RPMI8226 (cell line): ENCODE measurements around the gene CAPN14.

Experiments used
- DNase-seq: peaks from one replicate; pipeline ENCODE4 v3.0.0-alpha.2; 2015

The CAPN14 gene

DNA sequence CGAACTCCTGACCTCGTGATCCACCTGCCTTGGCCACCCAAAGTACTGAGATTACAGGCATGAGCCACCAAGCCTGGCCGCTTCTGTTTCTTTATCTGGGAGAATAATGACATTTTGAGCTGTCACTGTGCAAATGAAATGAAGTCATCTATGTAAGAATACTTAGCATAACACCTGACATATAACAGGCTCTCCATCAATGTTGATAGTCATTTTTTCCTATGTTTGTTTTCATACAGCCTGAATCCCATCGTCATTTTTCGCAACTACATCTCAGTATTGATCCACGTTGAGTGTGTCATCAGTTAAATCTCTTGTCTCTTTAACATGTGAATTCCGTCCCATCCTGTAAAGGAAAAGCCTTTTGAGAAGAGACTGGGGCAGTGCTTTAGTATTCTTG lies 6.4 kb upstream of the CAPN14 start:
- no peak for DNase-seq

DNA sequence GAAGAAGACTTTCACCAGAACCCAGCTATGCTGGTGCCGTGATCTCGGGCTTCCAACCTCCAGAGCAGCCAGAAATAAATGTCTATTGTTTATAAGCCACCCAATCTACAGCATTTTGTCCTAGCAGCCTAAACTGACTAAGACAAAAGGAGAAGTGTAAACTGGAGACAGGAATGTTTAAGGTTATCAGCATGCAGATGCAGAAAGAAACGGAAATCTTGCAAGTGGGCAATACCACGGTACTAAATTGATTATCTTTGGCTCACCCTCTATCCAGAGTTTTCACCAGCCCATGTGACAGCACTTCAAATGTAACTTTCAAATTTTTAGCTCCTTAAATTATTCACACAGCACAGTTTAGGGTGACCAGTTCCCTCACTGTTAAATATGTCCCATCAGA lies 5.7 kb upstream of the CAPN14 start:
- no peak for DNase-seq

DNA sequence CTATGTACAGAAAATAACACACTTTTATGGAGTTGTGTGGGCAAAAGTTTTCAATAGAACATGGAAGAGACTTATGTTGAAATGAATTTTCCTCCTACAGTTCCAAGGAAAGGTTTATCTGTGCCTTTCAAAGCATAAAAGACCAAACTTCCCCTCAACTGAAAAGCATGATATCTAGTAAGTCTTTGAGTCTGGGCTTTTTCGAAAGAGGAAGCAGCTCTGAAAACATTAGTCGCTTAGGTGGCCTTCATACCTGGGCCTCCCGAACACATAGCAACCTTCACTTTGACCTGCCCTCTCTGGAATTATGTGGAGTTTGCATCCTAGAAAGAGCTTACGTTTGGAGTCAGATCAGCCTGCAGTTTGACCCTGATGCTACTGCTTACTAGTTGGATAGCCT lies 4.8 kb upstream of the CAPN14 start:
- DNase-seq, result no peak

DNA sequence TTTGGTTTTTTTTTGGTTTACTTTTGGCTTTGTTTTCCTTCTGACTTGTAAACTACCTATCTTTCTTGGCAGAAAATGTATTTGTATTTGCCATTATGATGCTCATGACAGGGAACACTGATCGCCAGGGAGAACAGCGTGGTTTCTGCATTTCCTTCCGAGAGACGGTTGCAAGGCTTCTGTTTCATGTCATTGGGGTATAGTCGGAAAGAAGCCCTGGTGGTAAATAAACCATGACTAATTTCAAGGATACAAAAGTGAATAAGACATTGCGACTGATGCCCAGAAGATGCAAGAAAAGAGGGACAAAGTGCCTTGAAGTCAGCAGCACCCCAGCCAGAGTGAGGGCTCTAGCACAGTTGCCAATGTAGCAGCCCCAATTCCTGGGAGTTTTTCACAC lies 4.2 kb upstream of the CAPN14 start:
- DNase-seq, result no peak

DNA sequence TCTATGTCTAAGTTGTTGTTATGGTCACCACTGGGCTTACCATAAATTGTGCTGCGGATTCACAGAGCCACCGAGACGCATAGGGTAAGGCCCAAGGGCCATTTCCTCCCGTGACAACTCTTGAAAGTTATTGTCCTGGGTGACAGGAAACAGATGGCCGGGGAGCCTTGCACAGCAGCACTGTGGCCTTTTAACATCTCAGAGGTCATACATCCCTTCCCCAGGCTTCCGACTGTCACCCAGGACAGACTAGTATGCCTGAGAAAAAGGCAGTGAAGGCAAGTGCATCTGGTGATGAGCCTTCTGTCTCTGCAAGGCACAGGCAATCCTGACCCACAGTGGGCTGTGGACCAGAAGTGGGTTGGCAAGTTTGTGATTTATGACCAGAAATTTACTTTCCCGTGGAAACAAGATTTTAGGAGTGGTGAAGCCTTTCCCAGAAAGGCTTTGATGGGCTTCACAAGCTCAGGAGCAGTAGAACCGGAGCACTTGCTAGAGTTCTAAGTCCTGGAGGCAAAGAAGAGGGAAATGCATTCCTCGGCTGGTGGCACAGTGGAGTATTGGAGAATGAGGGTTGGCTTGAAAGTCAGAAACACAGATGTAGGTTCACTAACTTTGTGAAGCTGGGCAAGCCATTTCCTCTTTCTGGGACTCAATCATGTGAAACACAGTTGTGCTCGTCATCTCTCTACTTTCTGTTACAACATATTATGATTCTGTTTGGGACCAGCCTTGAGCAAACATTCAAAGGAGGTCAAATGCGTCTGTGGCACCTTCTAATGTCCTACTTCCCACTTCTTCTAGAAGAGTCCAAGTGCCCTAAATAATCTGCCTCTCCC lies 2.0 kb upstream of the CAPN14 start:
- DNase-seq, result peak; percentile 27

DNA sequence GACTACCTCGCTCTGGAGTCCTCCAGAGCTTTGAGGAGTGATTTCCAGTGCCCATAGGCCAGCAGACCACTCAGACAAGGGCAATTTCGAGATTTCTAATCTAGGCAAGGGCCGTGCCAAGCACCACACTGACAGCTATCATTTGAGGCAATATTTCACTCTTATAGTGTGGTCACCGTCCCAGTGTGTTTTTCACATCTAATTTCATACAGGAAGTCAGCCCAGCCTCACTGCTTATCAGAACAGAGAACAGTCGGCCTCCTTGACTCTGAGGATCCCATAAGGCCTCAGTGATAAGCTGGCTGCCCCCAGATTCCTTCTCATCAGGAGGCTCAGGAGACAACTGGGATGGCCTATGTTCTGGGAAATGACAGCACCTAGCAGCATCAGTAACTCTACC lies 581 bp downstream of the CAPN14 start:
- no peak for DNase-seq

DNA sequence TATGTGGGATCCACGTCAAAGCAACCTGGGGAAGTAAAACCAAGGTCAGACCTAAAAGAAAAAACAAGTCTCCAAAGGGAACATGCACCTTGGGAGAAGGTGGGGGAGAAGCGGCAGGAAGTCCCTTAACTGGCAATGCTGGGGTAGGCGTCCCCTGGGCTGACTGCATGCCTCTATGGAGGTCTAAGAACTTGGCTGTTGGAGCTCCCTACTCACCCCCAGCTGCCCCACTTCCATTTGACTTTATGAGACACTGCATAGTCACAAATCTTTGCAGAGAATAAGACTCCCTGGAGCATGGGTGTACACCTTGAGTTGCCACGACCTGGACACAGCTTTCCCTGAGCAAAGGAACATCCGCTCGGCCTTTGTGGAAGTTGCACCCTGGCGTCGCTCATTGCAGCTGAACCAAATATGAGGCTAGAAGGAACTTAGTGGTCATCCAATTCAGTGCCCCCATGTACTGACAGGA lies 2.8 kb downstream of the CAPN14 start:
- no peak for DNase-seq

DNA sequence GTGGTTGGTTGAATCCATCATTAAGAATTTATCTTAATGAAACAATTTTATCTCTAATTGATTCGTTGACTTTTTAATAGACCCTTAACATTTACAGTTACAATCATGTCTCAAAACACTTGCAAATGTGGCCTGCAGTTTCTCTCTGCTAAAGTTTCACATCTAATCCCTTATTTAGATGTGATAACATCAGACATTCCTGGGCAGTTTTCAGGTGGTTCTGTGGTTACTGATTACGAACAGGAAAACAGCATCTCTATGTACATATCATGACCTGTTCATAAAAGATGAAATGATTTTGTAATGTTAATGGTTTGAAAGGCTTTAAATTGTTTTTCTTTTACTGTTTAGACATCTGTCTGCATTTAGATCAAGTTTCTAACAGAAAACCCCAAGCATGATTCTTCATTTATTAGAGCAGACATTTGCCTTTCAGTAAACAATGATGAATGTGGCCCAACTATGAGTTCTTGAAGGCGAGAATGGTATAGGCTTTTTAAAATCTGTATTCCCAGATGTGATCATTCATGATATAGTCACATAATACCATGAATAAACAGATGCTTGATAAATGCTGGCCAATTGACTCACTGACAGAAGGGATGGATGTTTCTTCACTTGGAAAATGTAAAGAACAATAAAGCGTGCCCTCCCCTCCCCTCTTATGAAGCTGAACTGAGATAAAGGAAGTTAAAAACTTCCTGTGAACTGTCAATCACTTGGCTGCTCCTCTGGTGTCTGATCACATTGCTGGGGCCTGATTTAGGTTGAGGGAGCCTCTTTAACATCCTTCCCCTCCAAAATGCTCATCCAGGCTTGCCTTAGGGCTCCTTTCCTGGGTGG lies 3.5 kb downstream of the CAPN14 start:
- DNase-seq, result no peak

DNA sequence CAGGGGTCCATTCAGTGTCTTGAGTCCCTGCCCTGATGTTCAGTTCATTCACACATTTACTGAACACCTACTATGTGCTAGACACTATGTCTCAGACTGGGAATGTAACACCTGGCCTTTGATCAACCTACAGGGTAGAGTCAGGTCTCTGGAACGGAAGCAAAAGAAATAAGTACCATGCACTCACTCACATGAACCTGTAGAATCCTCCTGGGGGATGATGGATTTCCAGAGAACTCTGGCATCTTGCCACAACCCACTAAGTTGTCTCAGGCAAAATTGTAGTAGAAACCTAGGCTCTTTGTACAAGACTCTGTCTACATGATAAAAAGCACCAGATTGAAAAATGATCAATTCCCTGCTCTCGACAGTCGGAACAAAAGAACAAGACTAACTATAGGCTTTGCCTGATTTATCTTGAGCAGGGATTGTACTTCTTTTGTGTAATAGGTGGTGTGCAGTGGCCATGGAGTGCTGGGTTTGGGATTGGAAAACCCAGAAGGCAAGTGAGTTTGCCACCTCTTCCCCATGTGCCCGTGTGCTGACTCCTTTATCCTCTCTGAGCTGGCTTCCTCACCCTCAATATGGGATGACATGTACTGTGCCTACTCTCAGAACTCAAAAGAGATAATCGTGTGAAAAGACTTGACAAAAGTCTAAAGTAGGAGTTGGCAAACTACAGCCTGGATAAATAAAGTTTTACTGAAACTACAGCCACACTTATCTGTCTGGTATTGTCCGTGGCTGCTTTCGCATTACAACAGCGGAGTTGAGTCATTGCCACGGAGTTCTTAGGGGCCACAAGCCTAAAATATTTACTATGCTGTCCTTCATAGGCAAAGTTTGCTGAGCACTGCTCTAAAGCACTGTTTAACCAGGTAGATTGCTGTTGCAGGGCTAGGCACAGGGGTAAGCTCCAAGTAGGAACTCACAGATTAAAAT lies 4.4 kb downstream of the CAPN14 start:
- DNase-seq, result no peak

DNA sequence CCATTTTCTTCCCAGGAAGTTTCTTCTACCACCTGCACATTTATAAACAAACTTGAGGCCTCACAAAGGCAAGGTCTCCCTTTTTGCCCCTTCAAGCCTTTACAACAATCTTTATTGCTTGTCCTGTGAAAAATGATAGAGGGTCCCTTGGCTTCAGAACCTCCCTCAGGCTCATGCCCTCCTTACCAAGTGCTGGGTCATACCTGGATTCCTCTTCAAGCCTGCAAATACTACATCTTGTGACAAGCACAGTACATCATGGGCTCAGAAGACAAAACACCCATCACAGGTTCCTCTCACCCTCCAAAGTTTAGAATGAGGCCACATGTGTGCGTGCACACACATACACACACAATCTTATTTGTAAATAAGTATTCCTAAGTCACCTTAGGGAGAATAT lies 9.1 kb downstream of the CAPN14 start:
- no peak for DNase-seq

DNA sequence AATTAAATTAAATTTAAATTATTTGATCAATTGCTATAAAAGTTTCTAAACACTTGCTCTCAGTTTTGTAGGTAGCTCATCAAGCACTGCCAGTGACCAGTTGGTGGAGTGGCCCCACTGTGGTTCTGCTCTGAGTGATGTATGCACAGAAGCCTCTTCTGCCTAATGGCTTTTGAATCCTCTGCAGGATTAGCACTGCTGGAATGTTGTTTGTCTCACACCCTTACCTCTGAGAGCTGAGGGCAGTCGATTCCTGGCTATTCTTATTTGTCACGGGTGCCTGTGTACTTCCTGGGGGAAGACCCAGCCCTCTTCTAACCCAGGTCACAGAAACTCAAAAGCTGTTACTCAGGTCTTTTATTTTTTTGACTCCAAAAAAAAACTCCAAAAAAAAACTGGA lies 9.5 kb downstream of the CAPN14 start:
- DNase-seq, result no peak

DNA sequence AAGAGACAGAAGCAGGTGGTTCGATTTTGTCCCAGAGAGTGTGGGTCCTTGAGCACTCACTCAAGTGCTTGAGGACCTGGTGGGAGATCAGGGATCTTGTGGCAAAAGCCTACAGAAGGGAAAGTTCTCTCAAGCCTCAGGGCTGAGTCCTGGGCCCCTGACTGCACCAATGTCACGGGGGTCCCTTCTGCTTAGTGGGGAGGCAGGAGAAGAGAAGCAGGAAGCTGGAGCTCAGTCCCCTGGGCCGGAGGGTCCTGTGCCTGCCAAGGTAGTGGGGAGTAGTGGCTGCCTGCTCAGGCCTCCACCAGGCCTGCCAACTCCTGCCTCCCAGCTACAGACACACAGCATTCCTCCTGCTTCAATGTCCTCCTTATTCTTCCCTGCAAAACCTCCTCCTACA lies 11.7 kb downstream of the CAPN14 start:
- no peak for DNase-seq

DNA sequence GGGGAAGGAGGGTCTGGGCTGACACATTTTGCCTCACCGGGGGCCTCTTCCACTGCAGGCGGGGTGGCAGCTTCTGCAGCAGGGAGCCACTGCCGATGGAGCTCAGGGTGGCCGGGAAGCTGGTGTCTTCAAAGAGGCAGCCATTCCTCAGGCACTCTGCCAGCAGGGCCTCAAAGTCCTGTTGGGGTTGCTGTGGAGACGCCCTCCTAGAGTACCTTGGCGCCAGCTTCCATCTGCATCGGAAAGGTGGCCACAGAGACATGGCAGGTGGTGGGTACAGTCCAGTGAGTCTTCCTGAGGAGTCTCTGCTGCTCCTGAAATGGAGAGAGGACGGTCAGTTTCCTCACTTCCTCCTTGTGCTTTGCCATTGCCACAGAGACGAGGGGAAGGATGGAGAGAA lies 12.1 kb downstream of the CAPN14 start:
- DNase-seq, result no peak

DNA sequence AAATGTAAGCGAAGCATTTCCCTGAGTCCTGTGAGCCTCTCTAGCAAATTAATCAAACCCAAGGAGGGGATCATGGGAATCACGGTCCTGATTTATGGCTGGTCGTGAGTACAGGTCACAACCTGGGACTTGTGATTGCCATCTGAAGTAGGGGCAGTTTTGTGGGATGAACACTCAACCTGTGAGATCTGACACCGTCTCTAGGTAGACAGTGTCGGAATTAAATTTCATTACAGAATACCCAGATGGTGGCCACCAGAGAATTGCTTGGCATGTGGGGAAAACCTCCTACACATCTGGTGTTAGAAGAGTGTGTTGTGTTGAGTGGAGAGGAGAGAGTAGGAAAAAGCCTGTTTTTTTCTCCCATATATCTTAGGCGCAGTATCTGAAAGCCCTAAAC lies 12.5 kb downstream of the CAPN14 start:
- DNase-seq, result no peak

DNA sequence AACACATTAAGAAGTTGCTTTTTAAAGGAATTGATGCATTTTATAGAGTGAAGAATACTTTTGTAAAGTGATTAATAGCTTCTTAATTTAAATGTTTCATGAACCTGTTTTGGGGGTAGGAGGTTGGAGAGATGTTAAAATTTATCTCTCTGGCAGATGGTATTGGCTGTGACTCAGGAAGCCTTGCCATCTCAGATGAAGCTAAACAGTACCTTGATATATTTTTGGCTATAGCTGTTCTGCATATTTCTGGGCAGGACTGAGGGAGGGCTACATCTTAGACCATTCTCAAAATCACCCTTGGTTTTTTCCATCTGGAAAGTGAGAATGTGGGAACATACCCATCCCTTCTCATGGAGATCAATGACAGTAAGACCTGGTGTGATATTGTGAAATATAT lies 13.4 kb downstream of the CAPN14 start:
- no peak for DNase-seq

DNA sequence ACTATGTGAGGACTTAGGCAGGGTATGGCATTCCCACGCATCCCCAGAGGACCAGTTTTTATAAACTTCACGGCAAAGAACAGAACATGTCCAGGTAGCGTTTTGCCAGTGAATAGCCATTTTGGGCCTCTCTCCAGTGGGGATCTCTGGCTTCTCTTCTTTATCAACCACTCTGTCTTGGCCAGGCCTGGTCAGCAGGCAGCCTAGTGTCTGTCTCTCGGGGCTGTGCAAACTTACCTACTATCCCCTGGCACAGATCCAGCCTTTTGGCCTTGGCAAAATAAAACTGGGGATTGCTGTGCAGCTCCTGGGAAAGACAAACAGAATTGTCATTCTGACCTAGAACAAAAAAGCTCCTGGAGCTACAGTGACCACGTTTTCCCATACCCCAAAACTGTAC lies 14.5 kb downstream of the CAPN14 start:
- DNase-seq, result no peak

DNA sequence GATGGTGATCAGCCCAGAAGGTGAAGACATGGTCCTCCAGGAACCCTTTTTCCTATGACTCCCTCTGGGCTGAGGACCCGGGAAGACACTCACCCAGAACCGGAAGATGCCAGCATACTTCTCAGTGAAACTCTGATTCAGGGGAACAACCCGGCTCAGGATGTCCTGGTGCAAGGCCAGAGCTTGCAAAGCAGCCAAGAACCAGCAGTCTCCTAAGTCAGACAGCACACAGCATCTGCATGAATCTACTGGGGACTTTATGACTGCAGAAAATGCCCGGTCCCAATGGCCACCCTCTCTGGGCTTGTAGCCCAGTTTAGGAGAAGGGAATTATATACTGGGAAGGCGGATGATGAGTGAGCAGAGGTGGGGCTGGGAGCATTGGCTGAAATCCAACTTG lies 15.3 kb downstream of the CAPN14 start:
- no peak for DNase-seq

DNA sequence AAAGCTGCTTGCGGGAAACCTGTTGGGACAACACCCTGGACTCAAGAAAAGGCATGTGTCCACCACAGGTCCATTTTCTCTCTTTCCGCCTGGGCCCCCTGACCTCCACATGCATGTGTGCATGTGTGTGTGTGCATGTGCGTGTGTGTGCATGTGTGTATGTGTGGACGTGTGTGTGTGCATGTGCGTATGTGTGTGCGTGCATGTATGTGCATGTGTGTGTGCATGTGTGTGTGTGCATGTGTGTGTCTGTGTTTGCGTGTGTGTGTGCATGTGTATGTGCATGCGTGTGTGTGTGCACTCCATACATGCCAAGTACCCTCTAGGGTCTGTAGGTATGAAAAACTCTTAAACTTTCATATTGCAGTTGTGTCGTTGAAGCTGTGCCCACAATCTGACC lies 16.3 kb downstream of the CAPN14 start:
- DNase-seq, result no peak

DNA sequence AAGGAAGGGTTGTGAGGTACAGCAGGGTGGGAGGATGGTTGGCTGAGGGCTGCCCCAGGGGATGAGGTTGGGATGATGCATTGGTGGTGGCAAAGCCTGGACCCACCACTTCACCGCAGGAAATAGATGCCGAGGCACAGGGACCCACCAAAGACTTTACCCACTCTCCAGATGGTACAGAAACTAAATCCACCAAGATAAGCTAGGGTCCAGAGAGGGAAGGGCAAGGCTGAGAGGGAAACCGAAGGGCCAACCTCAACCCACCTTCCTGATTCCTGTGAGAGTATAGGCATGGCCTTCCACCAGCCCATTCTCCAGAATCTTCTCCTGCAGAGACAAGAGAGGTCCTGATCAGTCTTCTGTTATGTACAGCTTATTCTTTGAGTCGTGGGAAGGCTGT lies 18.1 kb downstream of the CAPN14 start:
- DNase-seq, result no peak

DNA sequence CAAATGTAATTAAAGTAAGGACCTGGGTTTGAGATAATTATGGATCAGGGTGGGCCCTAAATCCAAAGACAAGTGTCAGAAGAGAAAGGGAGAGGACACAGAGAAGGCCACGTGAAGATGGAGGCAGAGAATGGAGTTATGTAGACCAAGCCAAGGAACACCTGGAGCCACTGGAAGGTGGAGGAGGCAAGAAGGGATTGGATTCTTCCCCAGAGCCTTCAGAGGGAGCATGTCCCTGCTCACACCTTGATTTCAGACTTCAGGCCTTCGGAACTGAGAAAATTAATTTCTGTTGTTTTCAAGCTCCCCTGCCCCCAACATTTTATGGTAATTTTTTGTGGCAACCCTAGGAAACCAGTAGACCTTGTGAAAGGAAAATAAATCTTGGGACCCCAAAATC lies 19.6 kb downstream of the CAPN14 start:
- DNase-seq, result no peak

DNA sequence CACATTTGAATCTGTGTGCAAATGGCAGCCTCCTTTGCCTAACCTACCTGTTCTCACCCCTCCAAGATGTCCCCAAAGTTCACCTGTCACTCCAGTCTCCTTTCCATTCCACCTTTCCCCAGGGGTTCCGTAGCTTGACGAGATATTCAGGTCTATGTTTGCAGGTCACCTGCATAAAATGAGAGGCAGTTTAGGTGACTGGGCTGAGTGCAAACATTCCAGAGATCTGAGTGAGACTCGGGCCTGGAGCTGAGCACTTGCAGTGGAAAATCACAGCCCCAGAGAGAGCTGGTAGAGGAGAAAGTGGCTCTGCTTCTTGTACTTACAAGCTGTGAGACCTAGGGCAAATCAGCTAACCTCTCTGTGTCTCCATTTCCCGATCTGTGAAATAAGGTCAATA lies 20.1 kb downstream of the CAPN14 start:
- DNase-seq, result no peak

DNA sequence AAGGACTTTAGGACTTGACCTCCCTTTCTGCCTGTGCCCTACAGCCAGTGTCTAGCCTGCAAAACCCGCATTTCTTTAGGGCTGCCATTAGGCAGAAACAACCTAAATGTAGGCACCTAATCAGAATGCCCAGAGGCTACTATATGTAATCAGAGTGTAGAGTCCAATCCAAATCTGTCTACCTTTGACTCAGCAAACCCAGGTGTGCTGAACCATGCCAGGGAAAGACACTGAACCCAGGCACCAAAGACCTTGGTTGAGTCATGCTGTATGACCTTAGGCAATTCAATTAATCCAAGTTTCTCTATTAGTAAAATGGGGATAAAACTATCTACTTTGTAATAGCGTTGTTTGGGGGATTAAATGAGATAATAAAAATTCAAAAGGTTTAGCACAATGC lies 20.7 kb downstream of the CAPN14 start:
- no peak for DNase-seq

DNA sequence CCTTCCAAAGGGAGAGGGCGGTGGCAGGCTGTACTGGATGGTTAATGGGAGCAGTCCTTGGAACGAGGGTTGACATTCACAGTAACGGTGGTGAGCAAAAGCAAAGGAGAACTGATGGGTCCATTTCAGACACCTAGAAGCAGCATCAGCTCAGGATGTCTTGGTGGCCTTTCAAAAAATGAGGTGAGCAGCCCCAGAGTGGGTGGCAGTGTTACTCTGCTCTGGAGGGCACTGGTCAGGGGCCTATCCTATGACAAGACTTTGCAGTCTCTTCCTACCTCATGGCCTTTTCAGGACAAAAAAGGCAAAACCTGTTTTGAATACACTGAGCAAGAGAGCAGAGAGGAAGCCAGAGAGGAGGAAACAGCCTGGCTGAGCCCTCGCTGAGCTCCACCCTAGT lies 23.5 kb downstream of the CAPN14 start:
- no peak for DNase-seq
